Smooth muscle cell (in vitro differentiated cells): ENCODE results near the gene DPH6. TPM values are rescaled to one million over a fixed set of nuclear protein-coding genes. Genes with fewer than 3 reads are reported as not detected.
A peak's percentile ranks its signal among the peaks of the same experiment; 100 is the strongest.

Experiments used
- DNase-seq: peaks from one replicate; lab custom pipeline; 2025; ENCODE audit not compliant: unreplicated experiment; lab: John Stamatoyannopoulos, UW
- H2AFZ ChIP-seq: fragments of 200-600 bp; sonication (generic); 2 replicates; pipeline ENCODE4 v1.6.0; 2016; ENCODE audit warnings: antibody characterized with exemption, low read depth, mild to moderate bottlenecking
- H3F3A ChIP-seq: fragments of 200-600 bp; sonication (generic); 2 replicates; pipeline ENCODE4 v1.6.0; 2017; ENCODE audit warnings: antibody characterized with exemption, low read depth
- H3K27ac ChIP-seq: fragments of 200-600 bp; sonication (generic); 2 replicates; pipeline ENCODE4 v1.5.1; 2016; ENCODE audit warnings: low read depth, mild to moderate bottlenecking
- H3K27me3 ChIP-seq: fragments of 200-600 bp; sonication (generic); 2 replicates; pipeline ENCODE4 v1.6.1; 2016; ENCODE audit warnings: low read depth, mild to moderate bottlenecking
- H3K36me3 ChIP-seq: fragments of 200-600 bp; sonication (generic); 2 replicates; pipeline ENCODE4 v1.5.1; 2016; ENCODE audit warnings: low read depth
- H3K4me1 ChIP-seq: fragments of 200-600 bp; sonication (generic); 2 replicates; pipeline ENCODE4 v1.5.1; 2016; ENCODE audit warnings: low read depth
- H3K4me2 ChIP-seq: fragments of 200-600 bp; sonication (generic); 2 replicates; pipeline ENCODE4 v1.6.0; 2016; ENCODE audit warnings: mild to moderate bottlenecking
- H3K4me3 ChIP-seq: fragments of 200-600 bp; sonication (generic); 2 replicates; pipeline ENCODE4 v1.5.1; 2016; ENCODE audit warnings: mild to moderate bottlenecking
- H3K79me2 ChIP-seq: fragments of 200-600 bp; sonication (generic); 2 replicates; pipeline ENCODE4 v1.6.0; 2016; ENCODE audit warnings: low read depth, mild to moderate bottlenecking
- H3K9ac ChIP-seq: fragments of 200-600 bp; sonication (generic); 2 replicates; pipeline ENCODE4 v1.6.0; 2016; ENCODE audit warnings: low read depth
- H3K9me3 ChIP-seq: fragments of 200-600 bp; sonication (generic); replicated peaks from 2 replicates; pipeline ENCODE4 v1.5.1; 2016; ENCODE audit warnings: low read depth
- H4K20me1 ChIP-seq: fragments of 200-600 bp; sonication (generic); 2 replicates; pipeline ENCODE4 v1.6.0; 2016; ENCODE audit warnings: low read depth
- WGBS: methylation state at CpG from one replicate; pipeline ENCODE4 v1.1.7; 2016; ENCODE audit warnings: low lambda C conversion rate; 5-methylcytosine and 5-hydroxymethylcytosine counted together
- polyA plus RNA-seq: library from polyadenylated mRNA; unstranded; fragments of >200 nt; fragmentation: Nextera tagmentation; extraction: Ambion mirVana; gene quantifications from 2 replicates; pipeline ENCODE4 v1.2.1, GENCODE V29; 2016
- total RNA-seq: library from RNA; depleted of rRNA; stranded (reverse); fragments of >200 nt; gene quantifications from 2 replicates; pipeline ENCODE4 v1.2.3, GENCODE V29; 2014
- TF ChIP-seq, protein P1 (sequence below): fragments of 200-600 bp; sonication (generic); IDR thresholded peaks from 2 replicates; pipeline ENCODE4 v1.5.1; 2017; ENCODE audit warnings: borderline replicate concordance, mild to moderate bottlenecking, antibody characterized with exemption; ENCODE audit not compliant: insufficient read depth, poor library complexity, severe bottlenecking

DPH6 gene
- total and polyA plus RNA-seq, 2 experiments from 2014 or later = 4.0 to 19.9 TPM

DNA sequence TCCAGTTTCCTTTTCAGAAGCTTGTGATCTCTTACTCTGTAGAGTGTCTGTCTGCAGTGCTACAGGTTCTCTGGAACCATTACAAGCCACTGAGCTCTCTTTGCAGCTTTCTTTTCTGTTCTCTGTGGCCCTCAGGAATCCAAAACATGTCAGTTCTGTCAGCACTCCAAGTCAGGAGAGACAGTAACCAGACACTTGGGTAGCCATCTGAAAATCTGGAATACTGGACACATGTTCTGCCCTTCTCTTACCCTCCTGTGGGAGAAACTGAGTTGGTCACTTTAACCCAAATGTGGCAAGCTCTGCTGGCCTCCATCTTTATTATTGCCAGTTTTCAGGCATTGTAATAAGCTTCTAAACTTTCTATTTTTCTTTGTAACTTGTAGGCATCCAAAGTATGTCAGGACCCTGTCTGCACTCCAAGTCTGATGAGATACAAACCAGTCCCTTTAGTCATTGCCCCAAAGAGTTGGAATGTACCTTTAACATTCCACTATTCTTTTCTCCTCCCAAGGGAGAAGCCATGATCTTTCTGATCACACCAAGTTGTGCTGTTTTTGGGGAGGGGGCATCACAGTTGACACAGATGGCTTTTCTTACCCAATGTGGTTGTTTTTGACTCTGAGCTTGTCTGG, 183.7 kb downstream of the DPH6 start:
- peak overlapping the region; percentile 6 for H3K27ac ChIP-seq
- no peak overlapping the region for H3K9ac ChIP-seq
- H2AFZ ChIP-seq = no peak overlapping the region
- H3K79me2 ChIP-seq = no peaks in the 10 kb centered on the region
- H4K20me1 ChIP-seq = no peaks in the 10 kb centered on the region
- no peaks in the 10 kb centered on the region for H3K36me3 ChIP-seq
- no peaks in the 10 kb centered on the region for H3F3A ChIP-seq
- no peaks in the 10 kb centered on the region for H3K27me3 ChIP-seq
- H3K9me3 ChIP-seq = no peaks in the 10 kb centered on the region
- no peak overlapping the region for H3K4me3 ChIP-seq
- TF ChIP-seq, protein P1, sequence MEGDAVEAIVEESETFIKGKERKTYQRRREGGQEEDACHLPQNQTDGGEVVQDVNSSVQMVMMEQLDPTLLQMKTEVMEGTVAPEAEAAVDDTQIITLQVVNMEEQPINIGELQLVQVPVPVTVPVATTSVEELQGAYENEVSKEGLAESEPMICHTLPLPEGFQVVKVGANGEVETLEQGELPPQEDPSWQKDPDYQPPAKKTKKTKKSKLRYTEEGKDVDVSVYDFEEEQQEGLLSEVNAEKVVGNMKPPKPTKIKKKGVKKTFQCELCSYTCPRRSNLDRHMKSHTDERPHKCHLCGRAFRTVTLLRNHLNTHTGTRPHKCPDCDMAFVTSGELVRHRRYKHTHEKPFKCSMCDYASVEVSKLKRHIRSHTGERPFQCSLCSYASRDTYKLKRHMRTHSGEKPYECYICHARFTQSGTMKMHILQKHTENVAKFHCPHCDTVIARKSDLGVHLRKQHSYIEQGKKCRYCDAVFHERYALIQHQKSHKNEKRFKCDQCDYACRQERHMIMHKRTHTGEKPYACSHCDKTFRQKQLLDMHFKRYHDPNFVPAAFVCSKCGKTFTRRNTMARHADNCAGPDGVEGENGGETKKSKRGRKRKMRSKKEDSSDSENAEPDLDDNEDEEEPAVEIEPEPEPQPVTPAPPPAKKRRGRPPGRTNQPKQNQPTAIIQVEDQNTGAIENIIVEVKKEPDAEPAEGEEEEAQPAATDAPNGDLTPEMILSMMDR = no peak
- no peak overlapping the region for H3K4me2 ChIP-seq
- no peaks in the 10 kb centered on the region for H3K4me1 ChIP-seq
- DNase-seq = no peak

DNA sequence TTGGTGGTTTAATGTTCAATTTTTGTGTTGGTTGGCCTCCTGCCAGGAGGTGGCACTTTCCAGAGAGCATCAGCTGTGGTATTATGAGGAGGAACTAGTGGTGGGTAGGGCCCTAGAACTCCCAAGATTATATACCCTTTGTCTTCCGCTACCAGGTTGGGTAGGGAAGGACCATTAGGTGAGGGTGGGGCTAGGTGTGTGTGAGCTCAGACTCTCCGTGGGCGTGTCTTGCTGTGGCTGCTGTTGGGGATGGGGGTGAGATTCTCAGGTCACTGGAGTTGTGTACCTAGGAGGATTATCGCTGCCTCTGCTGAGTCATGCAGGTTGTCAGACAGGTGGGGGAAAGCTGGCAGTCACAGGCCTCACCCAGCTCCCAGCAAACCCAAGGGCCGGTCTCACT, 187.1 kb downstream of the DPH6 start:
- H3K4me3 ChIP-seq = no peak overlapping the region
- H3K9ac ChIP-seq = no peak overlapping the region
- H3K4me2 ChIP-seq = no peak overlapping the region

DNA sequence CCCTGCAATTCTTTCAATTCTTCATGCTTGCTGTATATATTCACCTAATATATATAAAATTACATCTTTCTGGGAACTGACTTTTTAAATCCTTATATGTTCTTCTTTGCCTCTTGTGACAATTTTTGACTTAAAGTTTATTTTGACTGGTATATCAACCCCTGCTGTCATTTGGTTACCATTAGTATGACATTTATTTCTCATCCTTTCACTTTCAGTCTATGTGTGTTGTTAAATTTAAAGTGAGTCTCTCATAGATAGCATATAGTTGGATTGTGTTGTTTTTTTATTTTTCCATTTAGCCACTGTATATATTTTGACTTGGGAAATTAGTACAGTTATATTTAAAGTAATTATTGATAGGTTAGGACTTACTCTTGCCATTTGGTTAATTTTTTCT, 194.9 kb downstream of the DPH6 start:
- no peak for DNase-seq
- Histone ChIP-seq H3K27ac (peak overlapping the region; percentile 35), H4K20me1 (no peaks in the 10 kb centered on the region), H3K27me3 (no peaks in the 10 kb centered on the region), H3K9ac (no peak overlapping the region), H3K4me1 (no peaks in the 10 kb centered on the region), H3K36me3 (no peaks in the 10 kb centered on the region), H3K79me2 (no peaks in the 10 kb centered on the region), H2AFZ (no peak overlapping the region), H3K9me3 (no peaks in the 10 kb centered on the region), H3K4me3 (no peak overlapping the region), H3K4me2 (no peak overlapping the region), H3F3A (no peaks in the 10 kb centered on the region)
- TF ChIP-seq, protein P1 = no peak

More for the DNA sequence above, 187.1 kb downstream of the DPH6 start:
- Histone ChIP-seq H2AFZ (no peak overlapping the region), H3K27ac (no peak overlapping the region), H4K20me1 (no peaks in the 10 kb centered on the region), H3K36me3 (no peaks in the 10 kb centered on the region), H3K79me2 (no peaks in the 10 kb centered on the region), H3K27me3 (no peaks in the 10 kb centered on the region), H3F3A (no peaks in the 10 kb centered on the region), H3K9me3 (no peaks in the 10 kb centered on the region), H3K4me1 (no peaks in the 10 kb centered on the region)
- 90% methylated on average over 5 of the region's 5 CpGs for WGBS
- DNase-seq = no peak
- TF ChIP-seq, protein P1 = no peak

DNA sequence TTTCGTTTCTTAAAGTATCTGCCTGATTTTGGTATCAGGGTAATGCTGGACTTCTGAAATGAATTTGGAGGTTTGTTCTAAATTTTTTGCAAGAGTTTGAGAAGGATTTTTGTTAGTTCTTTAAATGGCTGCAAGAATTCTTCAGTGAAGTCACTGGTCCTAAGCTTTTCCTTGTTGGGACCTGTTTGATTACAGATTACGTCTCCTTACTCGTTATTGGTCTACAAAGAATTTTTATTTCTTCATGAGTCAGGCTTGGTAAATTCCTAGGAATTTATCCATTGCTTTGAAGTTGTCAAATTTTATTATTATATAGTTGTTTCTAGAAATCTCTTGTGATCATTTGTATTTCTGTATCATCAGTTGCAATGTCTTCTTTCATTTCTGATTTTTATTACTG, 196.0 kb downstream of the DPH6 start:
- no peaks in the 10 kb centered on the region for H3K27me3 ChIP-seq
- WGBS = 63% methylated on average over 3 of the region's 3 CpGs
- H3K79me2 ChIP-seq = no peaks in the 10 kb centered on the region
- no peaks in the 10 kb centered on the region for H3F3A ChIP-seq
- H3K27ac ChIP-seq = peak overlapping the region; percentile 35
- H3K9ac ChIP-seq = no peak overlapping the region
- TF ChIP-seq, protein P1 = no peak
- DNase-seq = no peak
- no peaks in the 10 kb centered on the region for H3K4me1 ChIP-seq
- no peaks in the 10 kb centered on the region for H3K36me3 ChIP-seq
- no peaks in the 10 kb centered on the region for H4K20me1 ChIP-seq
- no peak overlapping the region for H2AFZ ChIP-seq
- no peak overlapping the region for H3K4me3 ChIP-seq
- no peak overlapping the region for H3K4me2 ChIP-seq
- no peaks in the 10 kb centered on the region for H3K9me3 ChIP-seq
